T47D (cell line): ENCODE data around the gene NIPSNAP2.
"Not testable (repeated sequence)": the region's sequence is repeated elsewhere in the genome, so short reads cannot be mapped to it uniquely, and the experiment has no call there.

Experiments used
- DNase-seq, 2 experiments: peaks; one replicate each; pipeline versions ENCODE4 v3.0.0 to v3.0.0-alpha.2; 2011 to 2012; ENCODE audit warnings: low read depth in 1 of 2, low spot score in 1 of 2
- JUND ChIP-seq: IDR thresholded peaks from 2 replicates; pipeline ENCODE4 v1.6.1; 2012; ENCODE audit warnings: low read depth
- in situ Hi-C: cut with HindIII; loops from 2 replicates; pipeline ENCODE4 v1.10.0; 2016; ENCODE audit warnings: low sequenced_read_pairs, low pct_unique_long_range_greater_than_20kb

NIPSNAP2 gene

DNA sequence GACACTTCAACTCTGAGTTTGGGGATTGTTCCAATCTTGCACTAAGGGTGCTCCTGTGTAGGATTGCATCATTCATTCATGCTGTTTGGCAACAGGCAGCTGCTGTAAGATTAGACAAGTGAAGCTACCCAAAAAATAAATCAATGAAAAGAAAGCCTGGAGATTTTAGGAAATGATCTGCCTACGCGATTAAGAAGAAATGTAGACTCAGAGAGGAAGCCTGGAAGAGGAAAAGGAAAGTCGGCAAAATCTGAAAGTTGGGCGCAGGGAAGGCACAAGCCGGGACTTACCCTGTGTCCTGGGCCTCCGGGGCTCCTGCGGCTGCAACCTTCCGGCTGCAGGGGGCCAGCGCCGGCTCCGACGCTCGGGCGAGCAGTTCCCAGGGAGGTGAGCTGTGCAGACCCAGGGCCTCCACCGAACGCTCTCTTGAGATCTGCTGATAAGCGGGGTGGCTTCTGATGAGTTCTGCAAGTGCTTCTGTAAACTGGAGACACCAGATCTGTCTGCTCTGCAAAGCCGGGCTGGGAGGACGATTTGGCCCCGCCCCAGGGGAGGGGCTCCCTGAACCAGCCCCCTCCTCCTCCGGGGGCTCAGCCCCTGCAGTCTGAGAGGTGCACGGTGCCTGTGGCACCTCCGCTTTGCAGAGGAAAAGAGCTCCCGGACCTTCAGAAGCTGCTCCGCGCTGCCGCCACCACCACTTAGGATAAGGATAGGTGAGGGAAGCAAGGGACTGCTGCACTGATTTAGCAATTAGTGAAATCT is 69.5 kb downstream of the NIPSNAP2 start:
- DNase-seq: peak; percentile 82 to 92
- in situ Hi-C loops: no loop called here
- TF ChIP-seq JUND: no peak

DNA sequence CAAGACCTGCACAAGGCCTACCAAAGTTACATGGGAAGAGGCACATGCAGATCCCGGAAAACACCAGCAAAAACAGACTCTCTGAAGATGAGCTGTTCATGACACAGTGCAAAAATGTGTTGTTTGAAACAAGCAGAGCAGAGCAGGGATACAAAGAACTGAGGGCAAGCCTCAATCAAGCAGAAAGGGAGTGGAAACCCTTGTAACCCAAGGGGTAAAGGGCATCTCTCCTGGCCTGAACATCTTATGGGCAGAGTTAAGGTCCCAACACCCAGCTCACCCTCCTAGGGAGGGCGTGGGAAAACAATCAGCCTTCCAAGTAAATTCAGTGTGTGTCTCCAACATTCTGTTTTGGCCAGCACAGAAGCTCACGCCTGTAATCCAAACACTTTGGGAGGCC is 76.3 kb downstream of the NIPSNAP2 start:
- in situ Hi-C loops: no loop called here
- no peak for DNase-seq
- no peak for TF ChIP-seq JUND

GRCh38 chr7:56045758-56046157 is 81.4 kb downstream of the NIPSNAP2 start:
- in situ Hi-C loops, DNase-seq: not testable (repeated sequence)

DNA sequence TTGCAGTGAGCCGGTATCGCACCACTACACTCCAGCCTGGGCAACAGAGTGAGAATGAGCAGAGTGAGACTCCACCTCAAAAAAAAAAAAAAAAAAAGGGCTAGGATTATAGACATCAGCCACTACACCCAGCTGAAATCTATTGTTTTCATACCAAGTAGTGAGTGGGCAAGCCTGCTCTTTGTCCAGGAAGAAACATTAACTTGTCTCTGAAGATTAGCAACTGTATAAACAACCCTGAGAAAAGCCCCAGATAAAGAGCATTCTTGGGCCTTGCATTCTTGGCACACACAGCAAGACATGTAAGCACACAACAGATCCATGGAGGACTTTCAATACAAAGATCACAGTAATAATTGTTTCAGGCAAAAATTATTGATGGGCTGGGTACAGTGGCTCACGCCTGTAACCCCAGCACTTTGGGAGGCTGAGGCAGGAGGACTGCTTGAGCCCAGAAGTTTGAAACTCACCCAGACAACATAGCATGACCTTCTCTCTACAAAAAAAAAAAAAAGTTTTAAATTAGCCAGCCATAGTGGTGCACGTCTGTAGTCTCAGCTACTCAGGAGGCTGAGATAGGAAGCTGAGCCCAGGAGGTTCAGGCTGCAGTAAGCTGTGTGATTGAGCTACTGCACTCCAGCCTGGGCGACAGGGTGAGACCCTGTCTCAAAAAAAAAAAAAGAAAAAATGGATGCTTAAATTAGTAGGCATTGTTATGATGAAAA is 82.5 kb downstream of the NIPSNAP2 start:
- DNase-seq: peak in 1 of 2 experiments; percentile 38
- no peak for TF ChIP-seq JUND
- in situ Hi-C loops: no loop called here

GRCh38 chr7:56047446-56048116 is 83.2 kb downstream of the NIPSNAP2 start:
- DNase-seq, in situ Hi-C loops: not testable (repeated sequence)

DNA sequence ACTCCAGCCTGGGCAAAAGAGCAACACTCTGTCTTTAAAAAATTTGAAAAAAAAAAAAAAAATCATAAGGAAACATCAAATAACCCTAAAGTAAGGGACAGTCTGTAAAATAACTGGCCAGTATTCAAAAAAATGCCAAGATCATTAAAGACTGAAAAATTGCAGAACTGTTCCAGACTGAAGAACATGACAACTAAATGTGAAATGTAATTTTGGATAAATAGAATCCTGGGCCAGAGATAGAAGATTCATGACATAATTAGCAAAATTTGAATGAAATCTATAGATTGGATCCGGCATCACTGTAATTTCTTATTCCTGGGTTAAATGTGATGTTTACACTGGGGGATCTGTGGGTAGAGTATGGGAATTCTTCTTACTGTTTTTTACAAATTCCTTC is 83.9 kb downstream of the NIPSNAP2 start:
- DNase-seq: no peak
- TF ChIP-seq JUND: no peak
- in situ Hi-C loops: no loop called here

- in situ Hi-C loops: not testable (repeated sequence)
- DNase-seq: peak in 1 of 2 experiments; percentile 77
These were observed 84.4 kb downstream of the NIPSNAP2 start for GRCh38 chr7:56048763-56049162.
